NCI-H2227 (cell line): ENCODE measurements around the gene APOF.
A peak's percentile ranks its signal among the peaks of the same experiment; 100 is the strongest.
"Not testable (repeated sequence)": the region's sequence is repeated elsewhere in the genome, so short reads cannot be mapped to it uniquely, and the experiment has no call there.

Source experiments
- DNase-seq: peaks from one replicate; lab custom pipeline; 2025; ENCODE audit not compliant: unreplicated experiment; lab: John Stamatoyannopoulos, UW

The APOF gene

DNA sequence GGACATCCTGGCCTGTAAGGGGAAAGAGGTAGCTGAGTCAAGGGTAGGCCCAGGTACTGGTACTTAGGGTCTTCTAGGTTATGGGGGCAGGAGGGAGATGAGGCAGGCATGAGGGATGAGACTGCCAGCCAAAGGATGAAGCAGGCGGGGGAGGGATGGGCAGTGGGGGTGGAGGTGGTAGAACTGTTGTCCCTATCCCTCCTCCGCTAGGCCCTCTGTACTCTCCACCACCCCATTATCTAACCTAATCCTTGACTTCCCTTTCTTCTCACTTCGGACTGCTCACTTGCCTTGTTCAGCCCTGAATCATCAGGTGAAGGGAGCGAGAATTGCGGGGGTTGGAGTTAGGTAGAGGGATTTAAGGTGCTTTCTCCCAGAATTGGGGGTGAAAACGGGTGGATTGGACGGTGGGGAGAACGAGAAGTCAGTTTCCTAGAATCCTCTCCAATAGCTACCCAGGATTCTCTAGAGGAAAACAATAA lies 29.4 kb downstream of the APOF start:
- no peak for DNase-seq

DNA sequence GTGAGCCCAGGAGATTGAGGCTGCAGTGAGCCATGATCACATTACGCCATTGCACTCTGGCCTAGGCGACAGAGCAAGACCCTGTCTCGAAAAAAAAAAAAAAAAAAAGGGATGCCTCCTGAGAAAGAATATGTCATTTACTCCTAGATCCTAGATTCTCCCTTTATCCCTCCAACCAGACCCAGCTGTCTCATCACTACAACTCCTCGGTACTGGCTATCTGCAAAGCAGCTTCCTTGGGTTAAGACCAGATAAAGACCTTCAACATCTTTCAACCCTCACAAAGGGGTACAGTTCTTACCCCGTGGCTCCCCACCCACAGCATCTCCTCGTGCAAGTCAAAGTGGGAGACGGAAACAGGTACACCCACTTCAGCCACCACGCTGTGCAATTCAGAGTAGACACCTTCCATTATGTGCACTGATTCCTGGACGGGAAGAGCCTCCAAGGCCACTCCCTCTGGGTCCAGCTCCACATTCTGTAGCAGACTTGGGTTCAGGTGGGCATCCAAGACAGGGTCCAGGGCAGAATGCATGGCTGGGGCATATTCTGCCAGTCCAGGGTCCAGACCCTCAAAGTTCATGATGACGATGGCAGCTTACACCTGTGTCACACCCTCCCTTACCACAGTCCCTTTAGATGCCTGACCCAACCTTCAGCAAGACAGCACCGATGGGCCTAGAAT lies 30.0 kb downstream of the APOF start:
- DNase-seq, result no peak

DNA sequence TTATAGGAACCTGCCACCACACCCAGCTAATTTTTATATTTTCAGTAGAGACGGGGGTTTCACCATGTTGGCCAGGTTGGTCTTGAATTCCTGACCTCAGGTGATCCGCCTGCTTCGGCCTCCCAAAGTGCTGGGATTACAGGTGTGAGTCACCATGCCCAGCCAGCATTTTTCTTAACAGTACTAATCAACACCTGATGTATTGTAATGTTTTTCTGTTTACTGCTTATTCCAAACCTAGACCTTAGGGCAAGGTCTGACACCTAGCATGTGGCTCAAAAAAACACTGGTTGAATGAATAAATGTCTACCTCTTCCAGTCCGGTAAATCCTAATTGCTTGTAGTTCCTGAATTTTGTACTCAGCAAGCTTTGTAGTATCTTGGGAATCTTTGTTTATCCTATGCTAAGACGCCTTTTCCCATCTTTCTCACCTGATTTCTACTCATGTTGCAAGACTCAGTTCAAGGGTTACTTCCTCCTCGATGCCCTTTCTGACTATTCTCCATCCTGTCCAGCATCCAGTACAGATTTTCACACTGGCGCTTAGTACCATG lies 31.6 kb downstream of the APOF start:
- DNase-seq, result no peak

DNA sequence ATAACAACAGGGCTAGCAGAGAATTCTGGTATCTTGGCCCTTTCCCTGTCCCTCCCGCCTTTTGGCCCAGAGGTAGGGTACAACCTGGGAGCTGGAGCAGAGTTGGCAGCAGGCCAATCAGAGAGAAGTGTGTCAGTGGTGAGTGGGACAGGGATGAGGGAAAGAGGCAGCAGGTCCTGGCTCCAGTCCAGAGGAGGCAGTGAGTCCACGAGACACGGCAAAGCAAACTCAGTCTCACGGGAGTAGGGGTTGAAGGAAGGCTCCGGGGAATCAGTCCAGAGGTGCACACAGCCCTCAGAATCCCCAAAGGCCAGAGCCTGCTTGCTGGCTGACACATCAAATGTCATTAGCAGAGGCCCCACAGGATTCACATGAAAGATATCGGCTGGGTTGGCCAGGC lies 36.1 kb downstream of the APOF start:
- DNase-seq, result no peak

DNA sequence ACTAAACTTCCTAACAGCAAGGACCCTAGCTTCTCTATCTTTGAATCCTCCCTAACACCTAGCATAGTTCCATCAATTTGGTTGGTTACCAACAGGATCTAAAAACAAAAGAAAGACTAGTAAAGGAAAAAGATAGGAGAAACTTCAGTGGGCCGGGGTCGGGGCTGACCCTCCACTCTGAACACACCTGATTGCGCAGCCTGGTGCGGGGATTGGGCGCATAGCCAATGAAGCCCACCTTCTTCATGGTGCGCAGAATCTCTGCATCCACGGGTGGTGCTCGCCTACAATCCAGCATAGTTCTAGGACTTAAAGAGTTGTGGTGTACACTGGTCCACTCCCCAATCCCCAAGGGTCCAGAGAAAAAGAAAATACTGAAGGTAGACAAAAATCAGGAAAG lies 36.5 kb downstream of the APOF start:
- no peak for DNase-seq

DNA sequence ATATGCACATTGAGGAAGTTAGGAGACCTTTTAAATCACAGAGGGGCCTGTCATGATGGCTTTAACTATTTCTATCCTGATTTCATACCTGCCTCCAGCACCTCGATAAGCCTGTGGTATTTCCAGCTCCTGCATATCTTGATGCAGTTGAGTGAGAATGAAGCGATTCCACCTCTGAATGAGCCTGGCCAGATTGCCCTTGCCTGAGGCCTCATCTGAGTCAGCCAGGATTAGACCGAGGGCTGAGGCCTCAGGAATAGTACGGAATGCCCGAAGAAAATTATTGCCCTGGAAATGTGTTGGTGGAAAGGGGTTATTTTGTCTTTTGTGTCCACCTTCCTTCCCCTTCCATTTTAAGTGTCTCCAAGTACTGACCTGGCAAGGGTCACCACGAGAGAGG lies 38.5 kb downstream of the APOF start:
- no peak for DNase-seq

DNA sequence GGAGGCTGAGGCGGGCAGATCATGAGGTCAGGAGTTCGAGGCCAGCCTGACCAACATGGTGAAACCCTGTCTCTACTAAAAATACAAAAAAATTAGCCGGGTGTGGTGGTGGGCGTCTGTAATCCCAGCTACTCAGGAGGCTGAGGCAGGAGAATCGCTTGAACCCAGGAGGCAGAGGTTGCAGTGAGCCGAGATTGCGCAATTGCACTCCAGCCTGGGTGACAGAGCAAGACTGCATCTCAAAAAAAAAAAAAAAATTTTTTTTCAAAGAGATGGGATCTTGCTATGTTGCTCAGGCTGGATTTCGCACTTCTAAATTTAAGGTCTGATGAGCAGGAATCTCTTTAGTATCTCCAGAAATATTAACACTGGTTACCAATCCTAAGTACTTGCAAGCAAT lies 41.0 kb downstream of the APOF start:
- not testable (repeated sequence) for DNase-seq

DNA sequence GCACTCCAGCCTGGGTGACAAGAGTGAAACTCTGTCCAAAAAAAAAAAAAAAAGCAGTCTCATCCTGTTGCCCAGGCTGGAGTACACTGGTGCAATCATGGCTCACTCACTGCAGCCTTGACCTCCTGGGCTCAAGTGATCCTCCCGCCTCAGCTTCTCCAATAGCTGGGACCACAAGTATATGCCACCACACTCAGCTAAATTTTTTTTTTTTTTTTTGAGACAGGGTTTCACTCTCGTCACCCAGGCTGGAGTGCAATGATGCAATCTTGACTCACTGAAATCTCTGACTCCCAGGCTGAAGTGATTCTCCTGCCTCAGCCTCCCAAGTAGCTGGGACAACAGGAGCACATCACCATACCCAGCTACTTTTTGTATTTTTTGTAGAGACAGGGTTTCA lies 41.6 kb downstream of the APOF start:
- no peak for DNase-seq

DNA sequence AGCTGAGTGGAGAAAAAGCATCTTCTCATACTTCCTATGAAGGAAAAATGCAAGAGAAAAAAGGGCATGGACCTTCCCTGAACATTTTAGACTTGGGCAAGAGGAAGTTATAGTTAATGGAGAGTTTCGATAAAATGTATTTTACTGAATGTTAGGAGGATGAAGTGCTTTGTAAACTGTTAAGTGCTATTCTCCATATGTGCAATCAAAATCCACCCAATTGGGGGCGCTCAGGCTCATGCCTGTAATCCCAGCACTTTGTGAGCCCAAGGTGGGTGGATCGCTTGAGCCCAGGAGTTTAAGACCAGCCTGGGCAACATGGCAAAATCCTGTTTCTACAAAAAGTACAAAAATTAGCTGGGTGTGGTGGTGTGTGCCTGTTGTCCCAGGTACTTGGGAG lies 45.0 kb downstream of the APOF start:
- no peak for DNase-seq

DNA sequence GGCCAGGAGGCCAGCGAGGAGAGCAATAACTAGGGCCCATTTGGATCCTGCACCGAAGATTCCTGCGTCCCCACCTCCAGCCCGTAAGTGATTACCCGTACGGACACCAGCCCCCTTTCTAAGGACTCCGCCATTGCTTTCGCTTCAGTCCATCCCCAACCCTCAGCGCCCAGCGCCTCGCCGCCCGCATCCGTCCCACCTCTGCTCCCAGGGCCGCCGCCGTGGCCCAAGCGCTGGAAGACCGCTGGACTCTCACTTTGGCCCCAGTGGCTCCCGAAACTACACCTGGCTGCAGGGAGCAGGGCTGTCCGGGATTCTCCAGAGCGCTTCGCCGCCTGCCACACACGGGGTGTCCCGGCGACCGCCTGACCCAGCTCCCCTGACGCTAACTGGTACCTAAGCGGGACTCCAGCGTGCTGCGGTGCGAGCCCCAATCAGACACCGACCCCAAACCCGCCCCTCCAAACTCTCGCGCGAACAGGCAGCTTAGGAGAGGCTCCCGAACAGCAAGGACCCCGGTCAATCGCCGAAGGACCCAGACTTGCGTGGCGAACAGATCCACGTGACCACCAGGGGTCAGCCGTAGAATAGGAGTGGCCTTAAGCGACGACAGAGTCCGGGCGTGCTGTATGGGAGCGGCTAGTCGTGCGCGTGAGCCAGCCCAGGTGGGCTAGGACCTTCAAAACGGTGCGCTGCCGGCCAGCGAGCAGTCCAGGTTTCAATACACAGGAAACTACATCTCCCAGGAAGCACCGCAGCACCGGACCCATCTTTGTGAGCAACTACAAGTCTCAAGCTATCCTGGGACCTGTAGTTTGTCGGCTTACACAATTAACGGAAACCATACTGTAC lies 46.8 kb downstream of the APOF start, which contains the start of gene CNPY2:
TSS of gene CNPY2 (minus strand) at position 367 of the 852 bp plus-strand sequence. CDS start 771 bp downstream, outside the sequence.
- DNase-seq, result peak; percentile 94

DNA sequence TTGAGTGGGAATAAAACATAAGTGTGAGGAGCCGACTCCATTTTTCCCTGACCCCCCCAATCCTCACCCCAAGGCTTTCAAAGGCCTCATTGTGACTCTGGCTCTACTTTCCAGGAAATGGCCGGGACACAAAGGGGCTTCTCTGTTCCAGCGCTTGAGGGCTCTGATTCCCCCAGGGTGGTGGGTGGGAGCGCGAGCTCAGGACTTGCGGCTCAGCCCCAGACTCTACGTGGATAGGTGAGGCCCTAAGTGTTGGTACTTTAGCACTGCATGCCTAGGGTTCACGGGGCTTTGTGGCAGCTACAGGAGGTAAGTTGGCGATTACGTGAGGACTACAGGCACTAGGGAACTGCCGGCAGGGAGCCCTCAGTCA lies 47.4 kb downstream of the APOF start:
- no peak for DNase-seq

DNA sequence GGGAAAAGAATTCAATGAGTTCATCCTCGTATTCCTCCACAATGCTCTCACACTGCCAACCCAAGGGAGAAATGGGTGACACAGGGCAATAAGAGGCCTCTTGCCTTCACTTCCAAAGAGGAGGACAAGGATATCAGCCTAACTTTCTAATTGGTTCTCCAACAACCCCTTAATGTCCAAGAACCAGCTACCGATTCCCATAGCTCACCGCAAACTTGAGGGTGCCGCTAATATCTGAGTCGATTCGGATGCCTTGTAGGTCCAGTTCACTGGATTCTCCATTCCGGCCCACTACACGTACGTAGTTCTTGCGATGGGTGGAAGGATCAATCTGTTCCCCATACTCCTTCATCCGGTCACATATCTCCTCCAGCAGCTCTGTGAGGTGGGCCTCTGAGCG lies 51.7 kb downstream of the APOF start:
- DNase-seq, result no peak
